Skeletal muscle tissue (tissue), 4 donors: ENCODE results near the gene THSD4. TPM values are rescaled to one million over a fixed set of nuclear protein-coding genes. Genes with fewer than 3 reads are reported as not detected.
A peak's percentile ranks its signal among the peaks of the same experiment; 100 is the strongest.

Experiments
- H3K27ac ChIP-seq: one replicate; pipeline ENCODE4 v1.7.0; 2013; ENCODE audit warnings: mild to moderate bottlenecking, low read depth, low read length, inconsistent platforms
- H3K27me3 ChIP-seq, 3 donors: one replicate each; pipeline ENCODE4 v1.7.0; 2013; ENCODE audit warnings: low read length in 3 of 3; ENCODE audit not compliant: control insufficient read depth in 3 of 3, insufficient read depth in 3 of 3
- H3K36me3 ChIP-seq, 3 donors: one replicate each; pipeline ENCODE4 v1.7.0; 2013; ENCODE audit warnings: low read length in 3 of 3; ENCODE audit not compliant: control insufficient read depth in 3 of 3, insufficient read depth in 3 of 3
- H3K4me1 ChIP-seq, 3 donors: one replicate each; pipeline ENCODE4 v1.7.0; 2013; ENCODE audit warnings: low read length in 3 of 3, mild to moderate bottlenecking in 3 of 3; ENCODE audit not compliant: control insufficient read depth in 3 of 3, insufficient read depth in 3 of 3
- H3K4me3 ChIP-seq, 3 donors: one replicate each; pipeline ENCODE4 v1.7.0; 2013; ENCODE audit warnings: low read length in 3 of 3
- H3K9ac ChIP-seq, 3 donors: one replicate each; pipeline ENCODE4 v1.7.0; 2013; ENCODE audit warnings: low read length in 3 of 3, mild to moderate bottlenecking in 3 of 3, moderate library complexity in 2 of 3, low read depth in 1 of 3
- H3K9me3 ChIP-seq, 3 donors: one replicate each; pipeline ENCODE4 v1.7.0; 2013; ENCODE audit warnings: low read length in 3 of 3; ENCODE audit not compliant: control insufficient read depth in 3 of 3
- total RNA-seq: library from RNA; depleted of rRNA; stranded (reverse); fragments of >200 nt; gene quantifications from one replicate; pipeline ENCODE4 v1.2.3, GENCODE V29; 2014
- donor health status: Osteomylitis.

THSD4 gene
- total RNA-seq, 1 donor from 2014 or later: 15.7 TPM

GRCh38 chr15:71685420-71685993 lies 570.2 kb downstream of the THSD4 start:
- no peaks in the 10 kb centered on the region for H3K9me3 ChIP-seq
- H3K27ac ChIP-seq: no peak overlapping the region
- H3K9ac ChIP-seq: no peak overlapping the region
- no peak overlapping the region for H3K4me3 ChIP-seq
- no peaks in the 10 kb centered on the region for H3K27me3 ChIP-seq
- no peaks in the 10 kb centered on the region for H3K4me1 ChIP-seq
- H3K36me3 ChIP-seq: no peaks in the 10 kb centered on the region

GRCh38 chr15:71686221-71687050 lies 571.2 kb downstream of the THSD4 start:
- Histone ChIP-seq H3K36me3 (no peaks in the 10 kb centered on the region), H3K9me3 (no peaks in the 10 kb centered on the region), H3K9ac (no peak overlapping the region), H3K27ac (no peak overlapping the region), H3K4me3 (no peak overlapping the region), H3K27me3 (no peaks in the 10 kb centered on the region), H3K4me1 (peaks cover 4 to 6% (median 5%) of the 10 kb centered on the region in 3 donors)

DNA sequence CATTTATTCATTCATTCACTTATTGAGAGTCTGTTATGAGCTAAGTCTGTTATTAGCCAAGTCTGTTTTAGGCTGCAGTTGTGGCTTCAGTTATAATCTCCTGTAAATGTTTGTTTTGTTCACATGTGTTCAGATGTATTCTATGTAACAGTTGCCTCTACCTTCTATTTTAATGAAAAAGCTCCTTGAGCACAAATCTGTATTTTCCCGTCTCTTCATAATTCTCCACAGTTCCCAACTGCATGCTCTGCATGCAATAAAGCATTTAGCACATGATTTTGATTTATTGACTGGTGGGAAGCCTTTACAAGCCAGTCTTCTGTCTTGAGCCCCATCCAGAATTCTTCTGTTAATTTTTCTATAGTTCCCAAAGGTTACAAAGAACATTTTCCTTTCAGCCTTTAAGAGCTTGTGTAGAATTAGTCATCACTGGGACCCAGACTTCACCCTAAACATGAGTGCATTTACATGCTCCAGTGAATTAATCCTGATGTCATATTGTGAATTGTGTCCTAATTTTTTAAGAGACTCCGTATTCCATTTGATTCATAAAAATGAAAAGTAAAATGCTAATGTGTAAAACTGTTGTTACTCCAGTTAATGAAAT lies 572.7 kb downstream of the THSD4 start:
- Histone ChIP-seq H3K27ac (no peak overlapping the region), H3K9ac (no peak overlapping the region), H3K36me3 (no peaks in the 10 kb centered on the region)

GRCh38 chr15:71688509-71689094 lies 573.3 kb downstream of the THSD4 start:
- Histone ChIP-seq H3K27me3 (no peaks in the 10 kb centered on the region), H3K27ac (no peak overlapping the region), H3K36me3 (no peaks in the 10 kb centered on the region), H3K9me3 (no peaks in the 10 kb centered on the region), H3K4me3 (no peak overlapping the region), H3K9ac (no peak overlapping the region), H3K4me1 (peaks cover 10 to 14% (median 13%) of the 10 kb centered on the region in 3 donors)

More for the DNA sequence above, 572.7 kb downstream of the THSD4 start:
- H3K4me1 ChIP-seq: peaks cover 10 to 13% (median 12%) of the 10 kb centered on the region in 3 donors
- no peaks in the 10 kb centered on the region for H3K9me3 ChIP-seq
- H3K27me3 ChIP-seq: no peaks in the 10 kb centered on the region
- no peak overlapping the region for H3K4me3 ChIP-seq

- no peaks in the 10 kb centered on the region for H3K9me3 ChIP-seq
- no peaks in the 10 kb centered on the region for H3K27me3 ChIP-seq
- H3K27ac ChIP-seq: no peak overlapping the region
- no peaks in the 10 kb centered on the region for H3K36me3 ChIP-seq
- peak overlapping the region in 1 of 3 donors; percentile 65 for H3K9ac ChIP-seq
- H3K4me1 ChIP-seq: peaks cover 10 to 14% (median 13%) of the 10 kb centered on the region in 3 donors
- peak overlapping the region in 1 of 3 donors; percentile 51 for H3K4me3 ChIP-seq
Observed at GRCh38 chr15:71691081-71691457, 575.8 kb downstream of the THSD4 start.

DNA sequence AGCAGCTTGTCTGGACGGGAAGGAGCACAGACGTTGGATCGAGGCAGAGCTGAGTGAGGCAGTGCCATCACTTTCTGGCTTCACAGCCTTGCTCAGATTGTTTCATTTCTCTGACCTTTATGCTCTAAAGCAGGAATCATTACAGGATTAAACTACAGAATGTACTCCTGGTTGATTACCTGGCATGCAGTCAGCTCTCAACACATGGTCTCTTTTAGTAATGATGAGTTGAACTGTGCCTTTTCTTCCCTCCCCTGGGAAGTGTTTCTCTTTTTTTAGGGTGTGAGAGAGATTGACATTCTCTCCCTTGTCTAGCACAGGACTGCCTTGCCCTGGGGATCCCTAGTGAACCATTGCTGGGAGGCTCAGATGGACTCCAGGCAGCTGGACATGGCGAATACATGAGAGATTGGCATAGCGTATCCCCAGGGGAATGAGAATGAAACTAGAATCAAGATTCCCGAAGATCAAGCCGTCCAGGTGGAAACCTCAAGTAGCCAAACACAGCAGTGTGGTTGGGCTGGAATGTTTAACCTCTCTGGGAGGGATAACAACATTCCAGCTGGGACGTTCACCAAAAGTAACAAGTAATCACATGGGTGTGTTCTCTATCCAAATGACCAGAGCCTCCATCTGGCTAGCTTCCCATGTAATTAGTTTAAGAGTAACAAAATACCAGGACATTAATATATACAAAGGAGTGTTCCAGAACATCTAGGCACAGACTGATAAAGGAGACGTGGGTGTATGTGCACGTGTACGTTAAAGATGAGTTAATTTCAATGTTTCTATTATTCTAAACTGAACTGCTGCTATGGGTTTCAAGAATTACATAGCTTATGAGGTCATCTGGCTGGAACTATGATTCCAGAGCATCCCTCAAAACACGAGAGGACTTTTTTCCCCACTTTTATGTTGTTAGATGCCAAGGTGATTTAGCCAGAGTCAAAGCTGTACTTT lies 576.5 kb downstream of the THSD4 start:
- no peaks in the 10 kb centered on the region for H3K27me3 ChIP-seq
- H3K27ac ChIP-seq: peak overlapping the region; percentile 23
- H3K4me1 ChIP-seq: peaks cover 10 to 14% (median 13%) of the 10 kb centered on the region in 3 donors
- H3K36me3 ChIP-seq: no peaks in the 10 kb centered on the region
- H3K9me3 ChIP-seq: no peaks in the 10 kb centered on the region
- H3K9ac ChIP-seq: peak overlapping the region in 1 of 3 donors; percentile 65
- peak overlapping the region in 1 of 3 donors; percentile 51 for H3K4me3 ChIP-seq

GRCh38 chr15:71697236-71697635 lies 582.0 kb downstream of the THSD4 start:
- Histone ChIP-seq H3K4me3 (no peak overlapping the region), H3K36me3 (no peaks in the 10 kb centered on the region), H3K4me1 (peaks cover 0 to 5% (median 3%) of the 10 kb centered on the region in 3 donors), H3K27me3 (no peaks in the 10 kb centered on the region), H3K27ac (no peak overlapping the region), H3K9ac (no peak overlapping the region), H3K9me3 (no peaks in the 10 kb centered on the region)

DNA sequence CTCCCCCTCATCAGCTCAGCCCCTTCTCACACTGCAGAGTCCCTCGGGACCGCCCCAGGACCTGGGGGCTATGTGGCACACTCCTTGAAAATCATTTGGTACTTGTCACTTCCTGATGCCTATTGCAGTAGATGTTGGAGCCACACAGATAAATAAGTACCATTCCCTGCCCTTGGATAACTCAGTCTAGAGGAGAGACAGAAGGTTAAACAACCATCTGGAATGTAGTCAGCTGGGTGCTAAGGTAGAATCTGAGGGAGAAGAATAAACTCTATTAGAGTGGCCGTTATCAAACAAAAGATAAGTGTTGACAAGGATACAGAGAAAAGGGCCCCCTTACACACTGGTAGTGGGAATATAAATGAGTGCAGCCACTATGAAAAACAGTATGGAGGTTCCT lies 582.8 kb downstream of the THSD4 start:
- no peak overlapping the region for H3K27ac ChIP-seq
- H3K4me1 ChIP-seq: peaks cover 0 to 1% (median 0%) of the 10 kb centered on the region in 3 donors
- H3K4me3 ChIP-seq: no peak overlapping the region
- H3K36me3 ChIP-seq: no peaks in the 10 kb centered on the region
- H3K9ac ChIP-seq: no peak overlapping the region
- no peaks in the 10 kb centered on the region for H3K27me3 ChIP-seq
- H3K9me3 ChIP-seq: no peaks in the 10 kb centered on the region

- H3K4me3 ChIP-seq: no peak overlapping the region
- H3K4me1 ChIP-seq: no peaks in the 10 kb centered on the region
- H3K36me3 ChIP-seq: no peaks in the 10 kb centered on the region
- H3K9ac ChIP-seq: no peak overlapping the region
- no peaks in the 10 kb centered on the region for H3K27me3 ChIP-seq
- no peaks in the 10 kb centered on the region for H3K9me3 ChIP-seq
- no peak overlapping the region for H3K27ac ChIP-seq
Observed at GRCh38 chr15:71698742-71699141, 583.5 kb downstream of the THSD4 start.
